Trophoblast cell (in vitro differentiated cells and primary cell): ENCODE data around the gene EPX.

Experiments used
- DNase-seq, 2 donors: peaks; one replicate each; pipeline ENCODE4 v3.0.0-alpha.2; 2016
- H2AFZ ChIP-seq: 2 replicates; pipeline ENCODE4 v1.6.1; 2013; ENCODE audit warnings: low read length, moderate library complexity, mild to moderate bottlenecking; ENCODE audit not compliant: insufficient read depth, poor library complexity
- H2AK5ac ChIP-seq: 2 replicates; pipeline ENCODE4 v1.6.1; 2013; ENCODE audit warnings: mild to moderate bottlenecking, low read length
- H2BK120ac ChIP-seq: 2 replicates; pipeline ENCODE4 v1.6.1; 2013; ENCODE audit warnings: low read length, mild to moderate bottlenecking, moderate library complexity; ENCODE audit not compliant: insufficient read depth, poor library complexity
- H2BK12ac ChIP-seq: 2 replicates; pipeline ENCODE4 v1.6.1; 2013; ENCODE audit warnings: mild to moderate bottlenecking, low read length, moderate library complexity
- H2BK5ac ChIP-seq: 2 replicates; pipeline ENCODE4 v1.6.1; 2013; ENCODE audit warnings: low read length, low read depth, moderate library complexity, mild to moderate bottlenecking; ENCODE audit not compliant: poor library complexity
- H3K14ac ChIP-seq: 2 replicates; pipeline ENCODE4 v1.6.1; 2013; ENCODE audit warnings: mild to moderate bottlenecking, low read length
- H3K18ac ChIP-seq: 2 replicates; pipeline ENCODE4 v1.6.1; 2013; ENCODE audit warnings: mild to moderate bottlenecking, low read length
- H3K23ac ChIP-seq: 2 replicates; pipeline ENCODE4 v1.6.1; 2013; ENCODE audit warnings: low read length
- H3K27ac ChIP-seq: 2 replicates; pipeline ENCODE4 v1.5.1; 2013; ENCODE audit warnings: low read depth, mild to moderate bottlenecking, inconsistent platforms, low read length, moderate library complexity
- H3K27me3 ChIP-seq: 2 replicates; pipeline ENCODE4 v1.6.1; 2013; ENCODE audit warnings: inconsistent platforms, mild to moderate bottlenecking, low read length, moderate library complexity; ENCODE audit not compliant: insufficient read depth
- H3K36me3 ChIP-seq, 2 experiments: 1 replicate in 1 of 2; 2 replicates in 1 of 2; pipeline ENCODE4 v1.6.1; 2013; ENCODE audit warnings: low read length in 2 of 2, mild to moderate bottlenecking in 2 of 2, moderate library complexity in 1 of 2; ENCODE audit not compliant: insufficient read depth in 2 of 2, control insufficient read depth in 1 of 2
- H3K4ac ChIP-seq: 2 replicates; pipeline ENCODE4 v1.6.1; 2013; ENCODE audit warnings: low read depth, mild to moderate bottlenecking, low read length, moderate library complexity
- H3K4me1 ChIP-seq, 2 experiments: 1 replicate in 1 of 2; 2 replicates in 1 of 2; pipeline ENCODE4 v1.6.1; 2013; ENCODE audit warnings: low read length in 2 of 2, mild to moderate bottlenecking in 2 of 2, moderate library complexity in 1 of 2; ENCODE audit not compliant: insufficient read depth in 2 of 2, control insufficient read depth in 1 of 2
- H3K4me2 ChIP-seq: 2 replicates; pipeline ENCODE4 v1.6.1; 2013; ENCODE audit warnings: inconsistent platforms, mild to moderate bottlenecking, low read length, moderate library complexity
- H3K4me3 ChIP-seq: 2 replicates; pipeline ENCODE4 v1.5.1; 2013; ENCODE audit warnings: mild to moderate bottlenecking, low read depth, low read length, inconsistent platforms
- H3K79me1 ChIP-seq: one replicate; pipeline ENCODE4 v1.6.1; 2013; ENCODE audit warnings: low read length
- H3K79me2 ChIP-seq: 2 replicates; pipeline ENCODE4 v1.6.1; 2013; ENCODE audit warnings: low read length, mild to moderate bottlenecking; ENCODE audit not compliant: control insufficient read depth, insufficient read depth, poor library complexity
- H3K9ac ChIP-seq: 2 replicates; pipeline ENCODE4 v1.6.1; 2013; ENCODE audit warnings: mild to moderate bottlenecking, low read length
- H3K9me3 ChIP-seq: 2 replicates; pipeline ENCODE4 v1.6.1; 2013; ENCODE audit warnings: low read depth, mild to moderate bottlenecking, control low read depth, inconsistent platforms, low read length; ENCODE audit not compliant: insufficient read depth
- H4K12ac ChIP-seq: 2 replicates; pipeline ENCODE4 v1.6.1; 2013; ENCODE audit warnings: low read depth, mild to moderate bottlenecking, low read length, moderate library complexity
- H4K8ac ChIP-seq: 2 replicates; pipeline ENCODE4 v1.6.1; 2013; ENCODE audit warnings: low read depth, mild to moderate bottlenecking, low read length, moderate library complexity
- H4K91ac ChIP-seq: one replicate; pipeline ENCODE4 v1.6.1; 2013; ENCODE audit warnings: low read depth, mild to moderate bottlenecking, low read length, moderate library complexity
- WGBS: extraction: QIAGEN DNeasy Blood & Tissue Kit; methylation state at CpG from one replicate; pipeline ENCODE4 v1.1.7; 2013; ENCODE audit warnings: missing lambda C conversion rate; ENCODE audit not compliant: insufficient read length, insufficient coverage; ENCODE audit errors: extremely low coverage; 5-methylcytosine and 5-hydroxymethylcytosine counted together

EPX gene

DNA sequence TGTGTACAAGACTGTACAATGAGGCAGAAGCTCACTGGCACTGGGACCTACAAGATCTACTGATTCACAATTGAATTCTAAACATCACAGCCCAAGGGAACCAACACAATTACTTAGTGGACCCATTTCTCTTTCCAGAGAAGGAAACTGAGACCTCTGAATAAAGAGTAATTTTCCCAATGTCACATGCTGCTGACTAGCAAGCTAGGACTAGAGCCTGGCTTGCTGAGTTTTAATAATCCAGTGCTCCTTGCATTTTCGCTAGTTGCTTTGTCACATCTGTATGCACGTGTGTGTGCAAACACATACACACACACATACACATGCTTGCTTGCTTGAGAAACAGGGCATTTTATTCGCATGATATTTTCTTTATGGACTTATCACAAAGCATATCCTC, 42.0 kb downstream of the EPX start:
- Histone ChIP-seq H3K27me3 (no peaks in the 10 kb centered on the region), H3K79me2 (no peaks in the 10 kb centered on the region), H3K4ac (no peak overlapping the region), H3K23ac (no peak overlapping the region), H3K9ac (no peak overlapping the region), H2AK5ac (no peak overlapping the region), H4K12ac (no peak overlapping the region), H3K4me2 (no peak overlapping the region), H3K4me1 (no peaks in the 10 kb centered on the region), H4K8ac (no peak overlapping the region), H3K9me3 (no peaks in the 10 kb centered on the region), H3K36me3 (no peaks in the 10 kb centered on the region), H2BK120ac (no peak overlapping the region), H3K4me3 (no peak overlapping the region), H4K91ac (no peak overlapping the region), H2BK5ac (no peak overlapping the region), H2AFZ (no peak overlapping the region), H3K18ac (no peak overlapping the region), H3K79me1 (no peaks in the 10 kb centered on the region), H2BK12ac (no peak overlapping the region), H3K27ac (no peak overlapping the region), H3K14ac (no peak overlapping the region)
- DNase-seq, result no peak
- no CpG with 5 or more reads among the region's 3 CpGs for WGBS

DNA sequence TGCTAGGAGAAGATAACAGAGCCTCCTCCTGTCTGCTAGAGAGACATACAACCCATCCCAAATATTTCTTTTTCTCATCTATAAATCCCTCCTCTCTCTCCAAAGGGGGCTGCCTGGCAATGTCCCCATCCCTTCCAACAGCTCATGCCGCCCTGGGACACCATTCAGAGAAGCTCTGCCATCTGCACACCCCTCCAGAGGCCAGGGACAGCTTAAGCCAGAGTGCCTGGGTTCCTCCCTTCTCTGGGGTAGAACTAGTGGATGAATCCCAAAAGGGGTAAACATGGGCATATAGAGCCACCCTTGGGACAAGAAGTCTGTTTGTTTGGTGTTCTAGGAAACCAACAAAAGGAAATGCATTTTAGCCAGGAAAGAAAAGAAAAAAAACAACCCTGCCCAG, 43.3 kb downstream of the EPX start:
- Histone ChIP-seq H3K27ac (no peak overlapping the region), H2BK120ac (no peak overlapping the region), H3K14ac (no peak overlapping the region), H3K4ac (no peak overlapping the region), H2BK5ac (no peak overlapping the region), H3K18ac (no peak overlapping the region), H4K12ac (no peak overlapping the region), H3K27me3 (no peaks in the 10 kb centered on the region), H2BK12ac (no peak overlapping the region), H4K8ac (no peak overlapping the region), H3K79me2 (no peaks in the 10 kb centered on the region), H3K4me3 (no peak overlapping the region), H2AK5ac (no peak overlapping the region), H4K91ac (no peak overlapping the region), H3K79me1 (no peaks in the 10 kb centered on the region), H3K9me3 (no peaks in the 10 kb centered on the region), H3K36me3 (no peaks in the 10 kb centered on the region), H2AFZ (no peak overlapping the region), H3K9ac (no peak overlapping the region), H3K4me2 (no peak overlapping the region), H3K23ac (no peak overlapping the region), H3K4me1 (no peaks in the 10 kb centered on the region)
- no peak for DNase-seq
- WGBS, result no CpG with 5 or more reads among the region's 1 CpG

DNA sequence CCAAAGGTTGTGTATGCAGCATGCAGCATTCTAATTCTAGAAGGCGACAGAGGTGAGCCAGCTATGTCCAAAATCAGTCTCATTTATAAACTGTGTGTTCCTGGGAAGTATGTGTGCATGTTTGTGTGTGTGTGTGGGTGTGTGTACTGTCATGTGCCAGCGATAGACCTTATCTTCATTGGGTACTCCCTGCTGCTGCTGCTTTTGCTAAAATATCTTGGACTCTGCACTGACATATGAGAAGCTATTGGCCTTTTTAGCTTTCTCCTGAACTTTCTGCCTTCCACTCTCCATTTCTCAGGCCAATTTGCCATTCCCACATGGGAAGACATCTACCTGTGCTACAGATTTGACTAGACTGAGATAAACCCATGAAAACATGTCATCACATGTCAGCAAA, 43.9 kb downstream of the EPX start:
- Histone ChIP-seq H3K4me1 (no peaks in the 10 kb centered on the region), H3K36me3 (no peaks in the 10 kb centered on the region), H3K14ac (no peak overlapping the region), H2BK12ac (no peak overlapping the region), H2BK5ac (no peak overlapping the region), H3K27me3 (no peaks in the 10 kb centered on the region), H4K12ac (no peak overlapping the region), H3K79me2 (no peaks in the 10 kb centered on the region), H4K91ac (no peak overlapping the region), H3K9me3 (no peaks in the 10 kb centered on the region), H3K27ac (no peak overlapping the region), H3K4me3 (no peak overlapping the region), H2BK120ac (no peak overlapping the region), H4K8ac (no peak overlapping the region), H2AK5ac (no peak overlapping the region), H3K23ac (no peak overlapping the region), H3K4ac (no peak overlapping the region), H3K18ac (no peak overlapping the region), H2AFZ (no peak overlapping the region), H3K4me2 (no peak overlapping the region), H3K9ac (no peak overlapping the region), H3K79me1 (no peaks in the 10 kb centered on the region)
- WGBS, result no CpG with 5 or more reads among the region's 2 CpGs
- DNase-seq, result no peak

DNA sequence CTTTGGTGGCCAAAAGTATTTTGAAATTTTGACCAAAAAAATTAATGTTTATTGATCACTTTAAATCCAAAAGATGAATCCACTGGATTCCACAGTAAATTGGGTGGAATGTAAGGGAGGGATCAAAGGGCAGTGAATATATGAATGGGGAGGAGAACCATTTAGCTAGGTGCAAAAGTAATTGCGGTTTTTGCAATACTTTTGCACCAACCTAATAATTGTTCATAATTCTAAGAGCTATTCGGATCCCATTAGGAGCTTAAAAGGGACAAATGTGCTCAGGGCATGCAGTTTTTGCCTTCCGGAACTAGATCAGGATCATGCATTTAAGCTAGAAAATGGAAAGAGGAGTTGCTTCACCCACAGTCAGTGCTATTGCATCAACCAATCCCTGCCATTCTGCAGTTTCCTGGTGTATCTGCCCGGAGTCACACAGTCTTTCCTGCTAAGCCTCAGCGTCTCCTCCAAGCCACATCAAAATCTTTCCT, 45.7 kb downstream of the EPX start, which contains the start of gene LPO:
Gene LPO (plus strand): TSS at position 438 of the 488 bp plus-strand sequence. CDS start 4,396 bp downstream, outside the sequence.
- H3K9me3 ChIP-seq, result no peaks in the 10 kb centered on the region
- no CpG with 5 or more reads among the region's 5 CpGs for WGBS

More for the DNA sequence above, 45.7 kb downstream of the EPX start, which contains the start of gene LPO:
- H3K4me2 ChIP-seq, result no peak within 1 kb of the TSS
- H2AK5ac ChIP-seq, result no peak within 1 kb of the TSS
- no peak within 1 kb of the TSS for H3K4me3 ChIP-seq
- no peaks in the 10 kb centered on the region for H3K36me3 ChIP-seq
- H3K14ac ChIP-seq, result no peak within 1 kb of the TSS
- no peak within 1 kb of the TSS for H4K8ac ChIP-seq
- H3K79me1 ChIP-seq, result no peaks in the 10 kb centered on the region
- H3K23ac ChIP-seq, result no peak within 1 kb of the TSS
- H3K9ac ChIP-seq, result no peak within 1 kb of the TSS
- no peak within 1 kb of the TSS for H2BK120ac ChIP-seq
- no peak within 1 kb of the TSS for H4K12ac ChIP-seq
- H2AFZ ChIP-seq, result no peak within 1 kb of the TSS
- no peaks in the 10 kb centered on the region for H3K4me1 ChIP-seq
- H3K27ac ChIP-seq, result no peak within 1 kb of the TSS
- H2BK12ac ChIP-seq, result no peak within 1 kb of the TSS
- no peak within 1 kb of the TSS for H3K18ac ChIP-seq
- H4K91ac ChIP-seq, result no peak within 1 kb of the TSS
- H3K27me3 ChIP-seq, result no peaks in the 10 kb centered on the region
- no peak for DNase-seq
- H2BK5ac ChIP-seq, result no peak within 1 kb of the TSS
- no peak within 1 kb of the TSS for H3K4ac ChIP-seq
- H3K79me2 ChIP-seq, result no peaks in the 10 kb centered on the region
